DOHH2 (cell line): ENCODE results near the gene HSPB9.

Experiments used
- H3F3A ChIP-seq: fragments of 200-600 bp; sonication (generic), shearing (Covaris generic); 2 replicates; pipeline ENCODE4 v1.6.0; 2016; ENCODE audit warnings: antibody characterized with exemption, mild to moderate bottlenecking; ENCODE audit not compliant: control insufficient read depth, insufficient read depth
- H3K27ac ChIP-seq: fragments of 200-600 bp; sonication (generic); 2 replicates; pipeline ENCODE4 v1.5.1; 2014; ENCODE audit warnings: low read depth, mild to moderate bottlenecking, low read length, moderate library complexity
- H3K27me3 ChIP-seq: fragments of 200-600 bp; sonication (generic); 2 replicates; pipeline ENCODE4 v1.6.1; 2014; ENCODE audit warnings: mild to moderate bottlenecking, low read length, mixed read lengths; ENCODE audit not compliant: control insufficient read depth
- H3K36me3 ChIP-seq: fragments of 200-600 bp; sonication (generic); 2 replicates; pipeline ENCODE4 v1.6.1; 2014; ENCODE audit warnings: mild to moderate bottlenecking, low read length, moderate library complexity, mixed read lengths; ENCODE audit not compliant: control insufficient read depth
- H3K4me1 ChIP-seq: fragments of 200-600 bp; sonication (generic); 2 replicates; pipeline ENCODE4 v1.6.1; 2014; ENCODE audit warnings: mild to moderate bottlenecking, low read length, mixed read lengths; ENCODE audit not compliant: control insufficient read depth
- H3K4me2 ChIP-seq: fragments of 200-600 bp; sonication (generic); 2 replicates; pipeline ENCODE4 v1.6.0; 2014; ENCODE audit warnings: mild to moderate bottlenecking, low read length, moderate library complexity
- H3K4me3 ChIP-seq: fragments of 200-600 bp; sonication (generic); 2 replicates; pipeline ENCODE4 v1.5.1; 2014; ENCODE audit warnings: mild to moderate bottlenecking, low read length, mixed read lengths
- H3K79me2 ChIP-seq: fragments of 200-600 bp; sonication (generic); 2 replicates; pipeline ENCODE4 v1.6.1; 2014; ENCODE audit warnings: mild to moderate bottlenecking, low read length, mixed read lengths; ENCODE audit not compliant: control insufficient read depth
- H3K9me2 ChIP-seq: fragments of 200-600 bp; sonication (generic); replicated peaks from 2 replicates; pipeline ENCODE4 v1.6.1; 2014; ENCODE audit warnings: mild to moderate bottlenecking, low read length, mixed read lengths; ENCODE audit not compliant: control insufficient read depth
- H3K9me3 ChIP-seq: fragments of 200-600 bp; sonication (generic); 2 replicates; pipeline ENCODE4 v1.6.1; 2014; ENCODE audit warnings: antibody characterized with exemption, low read length, mixed read lengths; ENCODE audit not compliant: control insufficient read depth, insufficient read depth
- H4K20me1 ChIP-seq: fragments of 200-600 bp; sonication (generic); 2 replicates; pipeline ENCODE4 v1.6.0; 2014; ENCODE audit warnings: low read depth, mild to moderate bottlenecking, antibody characterized with exemption, low read length, moderate library complexity; ENCODE audit not compliant: control insufficient read depth, insufficient read depth
- EZH2phosphoT487 ChIP-seq: fragments of 200-600 bp; sonication (generic); IDR thresholded peaks from 2 replicates; pipeline ENCODE4 v1.6.1; 2017; ENCODE audit warnings: borderline replicate concordance, mild to moderate bottlenecking, antibody characterized with exemption, low read length, moderate library complexity, mixed read lengths
- TF ChIP-seq, protein P1 (sequence below): fragments of 200-600 bp; sonication (generic); IDR thresholded peaks from one replicate; pipeline ENCODE4 v1.5.1; 2014; ENCODE audit warnings: antibody characterized with exemption, mild to moderate bottlenecking, low read depth, low read length; ENCODE audit not compliant: poor library complexity, severe bottlenecking

Gene HSPB9

GRCh38 chr17:42113293-42114069 is 9.1 kb upstream of the HSPB9 start:
- Histone ChIP-seq H3K36me3 (peaks cover 48% of the 10 kb centered on the region), H3K9me3 (no peaks in the 10 kb centered on the region), H3K4me1 (peaks cover 37% of the 10 kb centered on the region), H3K4me3 (peak overlapping the region; percentile 69), H3K27me3 (no peaks in the 10 kb centered on the region), H3F3A (peaks cover 5% of the 10 kb centered on the region; the same call in 1 of the 2 replicates), H4K20me1 (no peaks in the 10 kb centered on the region), H3K79me2 (no peaks in the 10 kb centered on the region), H3K27ac (peak overlapping the region; percentile 68), H3K9me2 (no peaks in the 10 kb centered on the region), H3K4me2 (peak overlapping the region; percentile 93)
- TF ChIP-seq EZH2phosphoT487, result no peak
- TF ChIP-seq, protein P1, sequence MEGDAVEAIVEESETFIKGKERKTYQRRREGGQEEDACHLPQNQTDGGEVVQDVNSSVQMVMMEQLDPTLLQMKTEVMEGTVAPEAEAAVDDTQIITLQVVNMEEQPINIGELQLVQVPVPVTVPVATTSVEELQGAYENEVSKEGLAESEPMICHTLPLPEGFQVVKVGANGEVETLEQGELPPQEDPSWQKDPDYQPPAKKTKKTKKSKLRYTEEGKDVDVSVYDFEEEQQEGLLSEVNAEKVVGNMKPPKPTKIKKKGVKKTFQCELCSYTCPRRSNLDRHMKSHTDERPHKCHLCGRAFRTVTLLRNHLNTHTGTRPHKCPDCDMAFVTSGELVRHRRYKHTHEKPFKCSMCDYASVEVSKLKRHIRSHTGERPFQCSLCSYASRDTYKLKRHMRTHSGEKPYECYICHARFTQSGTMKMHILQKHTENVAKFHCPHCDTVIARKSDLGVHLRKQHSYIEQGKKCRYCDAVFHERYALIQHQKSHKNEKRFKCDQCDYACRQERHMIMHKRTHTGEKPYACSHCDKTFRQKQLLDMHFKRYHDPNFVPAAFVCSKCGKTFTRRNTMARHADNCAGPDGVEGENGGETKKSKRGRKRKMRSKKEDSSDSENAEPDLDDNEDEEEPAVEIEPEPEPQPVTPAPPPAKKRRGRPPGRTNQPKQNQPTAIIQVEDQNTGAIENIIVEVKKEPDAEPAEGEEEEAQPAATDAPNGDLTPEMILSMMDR, result no peak

DNA sequence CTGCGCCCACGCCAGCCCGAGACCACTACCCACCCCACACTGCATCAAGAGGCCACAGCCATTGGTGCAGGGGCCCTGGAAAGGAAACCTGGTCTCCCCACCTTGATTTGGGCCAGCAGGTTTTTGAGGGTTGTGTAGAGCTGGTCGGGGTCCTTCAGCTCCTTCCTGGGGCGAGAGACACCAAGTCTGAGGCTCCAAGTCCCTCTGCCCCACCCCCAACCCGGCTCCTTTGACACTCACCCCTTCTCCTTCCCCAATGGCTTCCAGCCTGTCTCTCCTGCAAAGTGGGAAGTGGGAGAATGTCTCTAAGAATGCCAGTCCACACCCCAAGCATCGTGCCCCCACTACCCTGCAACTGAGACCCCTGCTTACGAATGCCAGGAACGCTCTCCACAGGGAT is 8.5 kb upstream of the HSPB9 start:
- Histone ChIP-seq H3K4me2 (no peak overlapping the region), H3K27ac (no peak overlapping the region)

DNA sequence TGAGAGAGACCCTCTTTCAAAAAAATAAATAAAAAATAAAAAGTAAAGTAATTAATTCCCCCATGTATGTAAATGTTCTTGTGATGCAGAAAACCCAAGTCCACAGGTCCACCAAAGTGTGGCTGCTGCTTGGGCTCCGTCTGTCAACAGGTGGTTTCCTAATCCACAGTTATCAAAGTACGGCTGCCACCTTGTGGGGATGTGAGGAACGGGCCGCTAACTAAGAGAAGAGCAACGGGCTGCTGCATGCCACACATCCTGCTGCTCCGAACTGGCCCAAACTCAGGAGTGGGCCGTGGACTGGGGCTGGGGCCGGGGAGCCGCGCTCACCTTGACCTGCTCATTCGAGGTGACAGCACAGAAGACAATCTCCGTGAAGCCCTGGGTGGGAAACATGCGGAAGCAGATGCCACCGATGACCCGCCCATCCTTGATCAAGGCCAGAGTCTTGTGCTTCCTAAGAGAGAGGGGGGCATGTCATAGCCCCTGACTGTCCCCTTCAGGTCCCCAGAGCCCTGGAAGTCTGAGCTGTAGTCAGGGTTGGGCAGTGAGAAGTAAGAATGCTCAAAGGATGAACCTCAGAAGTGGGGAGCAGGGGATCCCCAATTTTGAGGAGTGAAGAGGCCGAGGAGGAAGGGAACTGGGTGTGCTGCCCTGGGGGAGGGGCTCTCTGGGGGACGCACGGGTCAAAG is 5.8 kb upstream of the HSPB9 start:
- Histone ChIP-seq H4K20me1 (no peaks in the 10 kb centered on the region), H3K36me3 (peaks cover 60% of the 10 kb centered on the region), H3K4me1 (peaks cover 54% of the 10 kb centered on the region), H3K27me3 (no peaks in the 10 kb centered on the region), H3K79me2 (peaks cover 6% of the 10 kb centered on the region), H3F3A (peaks cover 5% of the 10 kb centered on the region; the same call in 1 of the 2 replicates), H3K4me2 (no peak overlapping the region), H3K27ac (no peak overlapping the region), H3K9me3 (no peaks in the 10 kb centered on the region), H3K9me2 (no peaks in the 10 kb centered on the region), H3K4me3 (no peak overlapping the region)
- TF ChIP-seq EZH2phosphoT487, result no peak
- TF ChIP-seq, protein P1, result peak; percentile 81

More for the DNA sequence above, 8.5 kb upstream of the HSPB9 start:
- Histone ChIP-seq H3K9me3 (no peaks in the 10 kb centered on the region), H3F3A (peaks cover 5% of the 10 kb centered on the region; the same call in 1 of the 2 replicates), H4K20me1 (no peaks in the 10 kb centered on the region), H3K4me1 (peaks cover 42% of the 10 kb centered on the region), H3K9me2 (no peaks in the 10 kb centered on the region), H3K79me2 (no peaks in the 10 kb centered on the region), H3K4me3 (no peak overlapping the region), H3K27me3 (no peaks in the 10 kb centered on the region), H3K36me3 (peaks cover 55% of the 10 kb centered on the region)
- TF ChIP-seq, protein P1, result no peak
- TF ChIP-seq EZH2phosphoT487, result no peak
